ENCODE measurements around the gene E2F4.

E2F4 gene

DNA sequence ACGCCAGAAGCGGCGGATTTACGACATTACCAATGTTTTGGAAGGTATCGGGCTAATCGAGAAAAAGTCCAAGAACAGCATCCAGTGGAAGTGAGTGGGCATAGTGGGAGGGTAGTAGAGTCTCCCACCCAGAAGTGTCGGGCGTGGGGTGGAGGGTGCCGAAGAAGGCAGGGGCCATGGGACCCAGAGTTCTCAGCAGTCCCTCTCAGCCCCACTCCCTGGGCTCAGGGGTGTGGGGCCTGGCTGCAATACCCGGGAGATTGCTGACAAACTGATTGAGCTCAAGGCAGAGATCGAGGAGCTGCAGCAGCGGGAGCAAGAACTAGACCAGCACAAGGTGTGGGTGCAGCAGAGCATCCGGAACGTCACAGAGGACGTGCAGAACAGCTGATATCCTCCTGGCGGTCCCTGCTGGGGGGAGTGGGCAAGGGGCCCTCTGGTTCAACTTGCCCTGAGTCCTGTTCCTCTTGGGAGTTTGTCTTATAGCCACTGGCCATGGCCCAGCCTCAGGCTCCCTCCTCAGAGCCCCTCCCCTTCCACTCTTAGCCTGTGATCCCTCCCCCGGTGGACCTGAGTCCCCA, 916 bp downstream of the E2F4 start:
- DNase-seq, result no peak

- DNase-seq, result no peak
Observed at GRCh38 chr16:67193536-67193935, 1.6 kb downstream of the E2F4 start.

DNA sequence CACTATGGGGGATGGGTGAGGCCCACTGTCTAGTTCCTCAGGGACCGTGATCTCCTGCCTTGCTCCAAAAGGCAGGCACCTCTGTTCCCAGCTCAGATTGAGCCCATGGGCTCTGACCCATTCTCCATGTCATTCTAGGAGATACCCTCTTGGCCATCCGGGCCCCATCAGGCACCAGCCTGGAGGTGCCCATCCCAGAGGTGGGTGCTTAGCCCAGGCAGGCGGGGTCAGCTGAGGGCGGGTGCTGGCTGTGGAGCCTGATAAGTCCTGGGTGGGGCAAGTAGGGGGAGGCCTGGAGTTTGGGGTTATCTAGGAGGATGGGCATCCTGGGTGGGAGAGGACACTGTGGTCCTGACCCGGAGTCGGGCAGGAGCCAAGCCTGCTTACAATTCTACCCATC, 2.3 kb downstream of the E2F4 start:
- no peak for DNase-seq

- no peak for DNase-seq
Observed at GRCh38 chr16:67195676-67196075, 3.7 kb downstream of the E2F4 start.

DNA sequence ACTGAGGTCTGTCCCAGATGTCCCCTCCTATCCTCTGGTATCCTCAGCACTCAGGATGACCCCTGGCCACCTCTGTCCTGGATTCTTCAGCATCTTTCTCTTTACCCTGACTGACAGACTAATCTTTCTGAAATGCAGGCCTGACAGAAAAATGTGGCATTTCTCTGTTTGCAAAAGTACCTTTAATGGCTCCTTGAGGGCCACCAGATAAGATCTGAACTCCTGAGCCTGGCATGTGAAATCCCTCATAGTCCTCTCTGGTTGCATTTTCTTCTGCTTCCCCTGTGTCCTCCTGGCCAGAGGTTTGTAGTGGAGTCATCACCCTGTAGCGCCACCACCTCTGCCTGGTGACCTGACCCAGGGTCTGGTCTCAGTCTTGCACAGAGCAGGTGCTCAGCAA, 4.9 kb downstream of the E2F4 start:
- DNase-seq, result no peak

DNA sequence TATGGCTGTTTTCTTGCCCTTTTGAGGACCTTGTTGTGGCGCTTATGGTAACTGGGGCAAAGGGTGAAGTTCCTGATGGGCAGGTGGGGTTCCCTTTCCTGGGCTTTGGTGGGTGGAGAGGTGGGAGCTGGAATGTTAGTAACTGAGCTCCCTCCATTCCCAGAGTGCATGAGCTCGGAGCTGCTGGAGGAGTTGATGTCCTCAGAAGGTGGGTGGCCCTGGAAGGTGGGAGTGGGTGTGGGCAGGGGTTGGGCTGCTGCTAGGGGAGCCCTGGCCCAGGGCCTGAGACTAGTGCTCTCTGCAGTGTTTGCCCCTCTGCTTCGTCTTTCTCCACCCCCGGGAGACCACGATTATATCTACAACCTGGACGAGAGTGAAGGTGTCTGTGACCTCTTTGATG, 5.7 kb downstream of the E2F4 start:
- DNase-seq, result no peak

DNA sequence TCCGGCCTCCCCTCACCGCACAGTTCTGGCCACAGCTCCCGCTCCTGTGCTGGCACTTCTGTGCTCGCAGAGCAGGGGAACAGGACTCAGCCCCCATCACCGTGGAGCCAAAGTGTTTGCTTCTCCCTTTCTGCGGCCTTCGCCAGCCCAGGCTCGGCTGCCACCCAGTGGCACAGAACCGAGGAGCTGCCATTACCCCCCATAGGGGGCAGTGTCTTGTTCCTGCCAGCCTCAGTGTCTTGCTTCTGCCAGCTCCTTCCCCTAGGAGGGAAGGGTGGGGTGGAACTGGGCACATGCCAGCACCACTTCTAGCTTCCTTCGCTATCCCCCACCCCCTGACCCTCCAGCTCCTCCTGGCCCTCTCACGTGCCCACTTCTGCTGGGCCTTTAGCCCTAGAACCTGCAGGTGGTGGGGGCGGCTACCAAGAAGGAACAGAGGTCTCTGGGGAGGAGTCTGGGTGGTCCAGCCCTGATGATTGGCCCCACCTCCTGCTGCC, 6.3 kb downstream of the E2F4 start:
- DNase-seq, result no peak

DNA sequence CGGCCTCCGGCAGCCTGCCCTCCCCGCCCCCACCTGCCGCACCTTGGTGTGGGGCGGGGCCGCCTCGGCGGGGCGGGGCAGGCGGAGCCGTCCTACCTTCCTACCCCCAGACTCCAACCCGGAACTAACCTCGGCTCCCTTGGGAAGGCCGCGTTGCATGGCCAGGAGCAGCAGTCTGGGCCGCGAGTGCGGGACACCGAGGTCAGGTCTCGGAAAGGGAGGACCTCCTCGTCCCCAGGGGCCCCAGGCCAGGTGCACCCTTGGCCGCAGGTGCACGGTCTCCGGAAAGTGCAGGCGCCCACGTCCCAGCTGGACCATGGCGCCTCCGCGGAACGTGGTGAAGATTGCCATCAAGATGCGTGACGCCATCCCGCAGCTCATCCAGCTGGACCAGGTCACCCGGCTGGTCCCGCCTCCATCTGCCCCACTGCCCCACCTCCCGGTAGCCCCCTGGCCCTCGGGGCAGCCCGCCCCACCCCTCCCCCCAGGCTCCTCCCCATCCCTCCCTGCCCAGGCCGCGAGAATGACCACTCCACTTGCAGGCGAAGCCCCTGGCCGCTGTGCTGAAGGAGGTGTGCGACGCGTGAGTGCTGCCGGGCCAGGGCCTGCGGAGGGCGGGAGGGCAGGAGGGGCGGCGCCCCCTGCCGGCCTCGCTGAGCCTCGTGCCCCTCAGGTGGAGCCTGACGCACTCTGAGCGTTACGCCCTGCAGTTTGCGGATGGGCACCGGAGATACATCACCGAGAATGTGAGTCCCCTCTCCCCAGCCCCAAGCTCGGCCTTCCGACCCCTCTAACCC, 7.3 kb downstream of the E2F4 start, which contains the start of gene ELMO3:
TSS of gene ELMO3 (plus strand) at position 121 of the 797 bp plus-strand sequence. CDS start at position 317, 196 bp downstream.
- DNase-seq, result no peak

GRCh38 chr16:67199808-67200198, 7.8 kb downstream of the E2F4 start:
- DNase-seq, result no peak

GRCh38 chr16:67200491-67200890, 8.5 kb downstream of the E2F4 start:
- DNase-seq, result no peak

- DNase-seq, result no peak
Observed at GRCh38 chr16:67201411-67202345, 9.7 kb downstream of the E2F4 start.

DNA sequence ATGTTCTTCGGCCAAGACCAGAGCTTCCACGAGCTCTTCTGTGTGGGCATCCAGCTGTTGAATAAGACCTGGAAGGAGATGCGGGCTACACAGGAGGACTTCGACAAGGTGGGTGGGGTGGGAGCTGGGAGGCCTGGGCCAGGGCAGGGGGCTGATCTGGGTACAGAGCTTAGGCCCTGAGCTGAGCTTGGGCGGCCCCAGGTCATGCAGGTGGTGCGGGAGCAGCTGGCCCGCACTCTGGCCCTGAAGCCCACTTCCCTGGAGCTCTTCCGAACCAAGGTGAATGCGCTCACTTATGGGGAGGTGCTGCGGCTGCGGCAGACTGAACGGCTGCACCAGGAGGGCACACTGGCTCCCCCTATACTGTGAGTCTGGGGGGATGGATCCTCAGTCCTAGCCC, 10.5 kb downstream of the E2F4 start:
- no peak for DNase-seq

DNA sequence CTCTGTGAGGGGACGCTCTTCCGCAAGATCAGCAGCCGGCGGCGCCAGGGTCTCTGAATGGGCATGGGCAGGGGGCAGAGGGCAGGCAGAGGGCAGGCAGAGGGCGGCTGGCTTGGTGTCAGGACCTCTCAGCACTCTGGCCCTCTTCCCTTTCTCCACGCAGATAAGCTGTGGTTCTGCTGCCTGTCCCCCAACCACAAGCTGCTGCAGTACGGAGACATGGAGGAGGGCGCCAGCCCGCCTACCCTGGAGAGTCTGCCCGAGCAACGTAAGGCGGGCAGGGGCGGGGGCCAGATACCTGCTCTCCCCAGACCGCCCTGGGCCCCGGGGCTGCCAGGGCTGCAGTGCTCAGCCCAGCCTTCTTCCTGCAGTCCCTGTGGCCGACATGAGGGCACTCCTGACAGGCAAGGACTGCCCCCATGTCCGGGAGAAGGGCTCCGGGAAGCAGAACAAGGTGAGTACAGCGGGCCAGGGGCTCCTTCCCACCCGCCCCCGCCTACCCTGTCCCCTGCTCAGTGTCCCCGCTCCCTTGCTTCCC, 11.1 kb downstream of the E2F4 start:
- DNase-seq, result no peak

- DNase-seq, result no peak
Observed at GRCh38 chr16:67204076-67204475, 12.1 kb downstream of the E2F4 start.

DNA sequence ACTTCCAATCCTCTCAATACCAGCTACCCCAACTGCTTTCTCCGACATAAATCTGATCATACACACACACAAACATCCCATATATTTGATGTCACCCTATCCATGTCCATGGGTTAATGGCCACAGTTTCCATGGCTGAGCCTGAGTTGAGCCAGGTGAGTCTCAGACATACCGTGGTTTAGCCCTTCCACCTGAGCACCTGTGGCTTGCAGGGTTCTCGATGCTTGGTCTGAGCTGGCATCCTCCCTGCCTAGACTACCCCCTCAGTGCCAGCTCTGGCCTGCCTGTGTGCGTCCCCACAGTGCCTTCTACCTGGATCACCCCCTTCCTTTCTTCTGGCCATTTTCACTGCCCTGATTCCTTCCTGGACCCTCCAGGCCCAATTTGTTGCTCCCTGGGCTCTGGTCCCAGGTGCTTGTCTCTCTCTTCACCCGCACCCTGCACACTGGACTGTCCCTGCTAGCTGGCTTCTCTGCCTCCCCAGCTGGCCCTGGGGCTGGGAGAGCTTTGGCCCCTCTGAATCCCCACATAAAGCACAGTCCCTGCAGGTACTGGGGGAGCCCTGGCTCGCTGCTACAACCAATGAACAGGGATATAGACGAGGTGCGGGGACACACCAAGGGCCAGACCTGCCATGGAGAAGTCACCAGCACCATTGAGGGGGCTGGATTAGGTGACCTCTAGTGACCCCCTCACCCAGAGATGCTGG, 14.3 kb downstream of the E2F4 start:
- no peak for DNase-seq

DNA sequence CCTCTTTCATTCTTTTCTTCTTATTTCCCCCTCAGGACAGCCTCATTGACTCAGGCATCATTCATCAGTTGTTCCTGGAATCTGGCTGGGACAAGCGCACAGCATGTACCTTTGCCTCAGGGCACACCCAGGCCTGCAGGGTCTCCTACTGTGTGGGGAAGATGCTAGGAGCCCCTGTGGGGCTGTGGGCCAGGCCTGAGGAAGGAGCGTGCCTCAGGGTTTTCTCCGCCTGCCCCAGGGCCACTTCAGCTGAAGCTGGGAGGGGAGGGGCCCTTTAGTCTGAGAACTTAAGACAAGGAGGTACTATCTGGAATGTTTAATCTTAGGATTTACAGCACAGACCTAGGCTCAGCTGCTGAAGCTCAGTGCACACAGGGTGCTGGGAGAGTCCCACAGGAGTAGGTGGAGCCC, 14.9 kb downstream of the E2F4 start:
- DNase-seq, result no peak

- DNase-seq, result no peak
Observed at GRCh38 chr16:67207249-67208091, 15.5 kb downstream of the E2F4 start.

GRCh38 chr16:67208154-67208896, 16.4 kb downstream of the E2F4 start:
- no peak for DNase-seq

GRCh38 chr16:67209565-67209964, 17.6 kb downstream of the E2F4 start:
- DNase-seq, result no peak

- DNase-seq, result no peak
Observed at GRCh38 chr16:67210069-67210937, 18.3 kb downstream of the E2F4 start.

Measured in NCI-H2227 treated with DMSO at 0.1 percent for 48 hours (cell line).